Activated naive CD4-positive, alpha-beta T cell treated with anti-CD3 and anti-CD28 coated beads for 36 hours (primary cell): ENCODE measurements around the gene SFT2D1. TPM values are rescaled to one million over a fixed set of nuclear protein-coding genes. Genes with fewer than 3 reads are reported as not detected.
"Not testable (repeated sequence)": the region's sequence is repeated elsewhere in the genome, so short reads cannot be mapped to it uniquely, and the experiment has no call there.

Experiments used
- CTCF ChIA-PET: fragments of 350-600 bp; sonication (Branson Sonifier 250); formaldehyde crosslinking; loops from one replicate; lab custom pipeline; 2021; ENCODE audit warnings: antibody characterized with exemption; lab: Charles Lee
- DNase-seq: peaks from one replicate; pipeline ENCODE4 v3.0.0-alpha.2; 2020
- H3K27ac Mint-ChIP-seq: one replicate; pipeline ENCODE4 v1.8.0; 2021; ENCODE audit warnings: mild to moderate bottlenecking, mixed read lengths
- H3K27me3 Mint-ChIP-seq: one replicate; pipeline ENCODE4 v1.8.0; 2021; ENCODE audit warnings: low read depth, mixed read lengths
- H3K36me3 Mint-ChIP-seq: one replicate; pipeline ENCODE4 v1.8.0; 2021; ENCODE audit warnings: low read depth, mixed read lengths
- H3K4me1 Mint-ChIP-seq: one replicate; pipeline ENCODE4 v1.8.0; 2021; ENCODE audit warnings: low read depth, mixed read lengths
- H3K4me3 Mint-ChIP-seq: one replicate; pipeline ENCODE4 v1.8.0; 2021; ENCODE audit warnings: mild to moderate bottlenecking, moderate library complexity, mixed read lengths
- H3K9me3 Mint-ChIP-seq: one replicate; pipeline ENCODE4 v1.8.0; 2021; ENCODE audit warnings: mixed read lengths
- intact Hi-C: fragments of 100-400 bp; cut with micrococcal nuclease; formaldehyde crosslinking; loops from one replicate; pipeline ENCODE4 v1.15.1; 2023
- total RNA-seq, 2 experiments: library from RNA; stranded (reverse); gene quantifications; one replicate each; pipeline ENCODE4 v1.2.3, GENCODE V29; 2021

Gene SFT2D1
- total RNA-seq, 2 experiments from 2014 or later, result 53.1 to 53.3 TPM

- no peak for DNase-seq
- no peaks in the 10 kb centered on the region for H3K9me3 Mint-ChIP-seq
- peak overlapping the region; percentile 50 for H3K27ac Mint-ChIP-seq
- H3K27me3 Mint-ChIP-seq, result no peaks in the 10 kb centered on the region
- H3K36me3 Mint-ChIP-seq, result no peaks in the 10 kb centered on the region
- H3K4me3 Mint-ChIP-seq, result peak overlapping the region; percentile 85
- CTCF ChIA-PET, result interaction anchor here (0.7 to 2.4 kb wide), 22 partner anchors 19 to 341 kb away, joined by 3 to 17 read pairs (median 4); partner anchors contain the start of gene PRR18
- peaks cover 5% of the 10 kb centered on the region for H3K4me1 Mint-ChIP-seq
- intact Hi-C loops, result loop anchor here (1.0 to 10.0 kb wide), 2 partner anchors 68 to 217 kb away; partner anchors contain the start of gene TBXT
Observed at GRCh38 chr6:166381381-166381732, 39.0 kb upstream of the SFT2D1 start.

GRCh38 chr6:166379800-166380199, 37.5 kb upstream of the SFT2D1 start:
- no peak for DNase-seq
- Mint-ChIP-seq H3K27ac (no peak overlapping the region), H3K9me3 (no peaks in the 10 kb centered on the region), H3K4me1 (peaks cover 5% of the 10 kb centered on the region), H3K4me3 (no peak overlapping the region), H3K27me3 (no peaks in the 10 kb centered on the region), H3K36me3 (no peaks in the 10 kb centered on the region)
- CTCF ChIA-PET, result interaction anchor here (1.9 to 3.0 kb wide), 3 partner anchors 21 to 105 kb away, joined by 8 to 17 read pairs (median 14); no protein-coding TSS in a partner anchor
- intact Hi-C loops, result loop anchor here (10.0 kb wide), 1 partner anchor 215 kb away; the partner anchor contains the start of gene TBXT

- H3K4me3 Mint-ChIP-seq, result no peak overlapping the region
- H3K4me1 Mint-ChIP-seq, result peaks cover 3% of the 10 kb centered on the region
- CTCF ChIA-PET, result interaction anchor here (1.8 to 3.0 kb wide), 3 partner anchors 22 to 104 kb away, joined by 8 to 14 read pairs (median 13); no protein-coding TSS in a partner anchor
- no peak for DNase-seq
- intact Hi-C loops, result no loop called here
- H3K36me3 Mint-ChIP-seq, result no peaks in the 10 kb centered on the region
- H3K27me3 Mint-ChIP-seq, result no peaks in the 10 kb centered on the region
- H3K27ac Mint-ChIP-seq, result no peak overlapping the region
- H3K9me3 Mint-ChIP-seq, result no peaks in the 10 kb centered on the region
Observed at GRCh38 chr6:166379103-166379586, 36.8 kb upstream of the SFT2D1 start.

- no peaks in the 10 kb centered on the region for H3K27me3 Mint-ChIP-seq
- no peaks in the 10 kb centered on the region for H3K9me3 Mint-ChIP-seq
- H3K36me3 Mint-ChIP-seq, result no peaks in the 10 kb centered on the region
- no peak overlapping the region for H3K27ac Mint-ChIP-seq
- intact Hi-C loops, result no loop called here
- peaks cover 3% of the 10 kb centered on the region for H3K4me1 Mint-ChIP-seq
- no peak overlapping the region for H3K4me3 Mint-ChIP-seq
- DNase-seq, result no peak
- CTCF ChIA-PET, result interaction anchor here (0.9 to 3.0 kb wide), 4 partner anchors 23 to 68 kb away, joined by 3 to 14 read pairs (median 8); no protein-coding TSS in a partner anchor
Observed at GRCh38 chr6:166377721-166378120, 35.4 kb upstream of the SFT2D1 start.

- no peaks in the 10 kb centered on the region for H3K4me1 Mint-ChIP-seq
Observed at GRCh38 chr6:166375013-166375412, 32.7 kb upstream of the SFT2D1 start.

GRCh38 chr6:166370489-166370888, 28.1 kb upstream of the SFT2D1 start:
- no peak for DNase-seq
- H3K36me3 Mint-ChIP-seq, result peaks cover 5% of the 10 kb centered on the region
- H3K4me3 Mint-ChIP-seq, result no peak overlapping the region
- intact Hi-C loops, result no loop called here
- H3K27me3 Mint-ChIP-seq, result no peaks in the 10 kb centered on the region
- H3K4me1 Mint-ChIP-seq, result no peaks in the 10 kb centered on the region
- CTCF ChIA-PET, result no interaction called here
- no peaks in the 10 kb centered on the region for H3K9me3 Mint-ChIP-seq
- H3K27ac Mint-ChIP-seq, result no peak overlapping the region

More at GRCh38 chr6:166375013-166375412, 32.7 kb upstream of the SFT2D1 start:
- no peaks in the 10 kb centered on the region for H3K27me3 Mint-ChIP-seq
- no peak overlapping the region for H3K4me3 Mint-ChIP-seq
- intact Hi-C loops, result no loop called here
- H3K9me3 Mint-ChIP-seq, result no peaks in the 10 kb centered on the region
- CTCF ChIA-PET, result interaction anchor here (0.6 kb wide), 1 partner anchor 112 kb away, joined by 3 read pairs; no protein-coding TSS in a partner anchor
- no peaks in the 10 kb centered on the region for H3K36me3 Mint-ChIP-seq
- no peak overlapping the region for H3K27ac Mint-ChIP-seq
- no peak for DNase-seq

- H3K4me3 Mint-ChIP-seq, result no peak overlapping the region
- no peak overlapping the region for H3K27ac Mint-ChIP-seq
- H3K9me3 Mint-ChIP-seq, result no peaks in the 10 kb centered on the region
- CTCF ChIA-PET, result no interaction called here
- peaks cover 5% of the 10 kb centered on the region for H3K36me3 Mint-ChIP-seq
- H3K27me3 Mint-ChIP-seq, result no peaks in the 10 kb centered on the region
- DNase-seq, result no peak
- intact Hi-C loops, result no loop called here
- H3K4me1 Mint-ChIP-seq, result no peaks in the 10 kb centered on the region
Observed at GRCh38 chr6:166369782-166370181, 27.4 kb upstream of the SFT2D1 start.

GRCh38 chr6:166366921-166367320, 24.6 kb upstream of the SFT2D1 start:
- intact Hi-C loops, result no loop called here

GRCh38 chr6:166365806-166366205, 23.5 kb upstream of the SFT2D1 start:
- Mint-ChIP-seq H3K4me1 (no peaks in the 10 kb centered on the region), H3K27me3 (no peaks in the 10 kb centered on the region), H3K4me3 (no peak overlapping the region), H3K36me3 (peaks cover 18% of the 10 kb centered on the region), H3K9me3 (no peaks in the 10 kb centered on the region), H3K27ac (no peak overlapping the region)
- DNase-seq, result no peak
- intact Hi-C loops, result no loop called here
- CTCF ChIA-PET, result interaction anchor here (1.0 kb wide), 1 partner anchor 55 kb away, joined by 3 read pairs; no protein-coding TSS in a partner anchor

More at GRCh38 chr6:166366921-166367320, 24.6 kb upstream of the SFT2D1 start:
- no peak for DNase-seq
- Mint-ChIP-seq H3K4me3 (no peak overlapping the region), H3K9me3 (no peaks in the 10 kb centered on the region), H3K4me1 (no peaks in the 10 kb centered on the region), H3K27ac (no peak overlapping the region), H3K27me3 (no peaks in the 10 kb centered on the region), H3K36me3 (peaks cover 17% of the 10 kb centered on the region)
- CTCF ChIA-PET, result no interaction called here

GRCh38 chr6:166365221-166365620, 22.9 kb upstream of the SFT2D1 start:
- H3K27ac Mint-ChIP-seq, result no peak overlapping the region
- DNase-seq, result no peak
- intact Hi-C loops, result no loop called here
- no peak overlapping the region for H3K4me3 Mint-ChIP-seq
- peaks cover 18% of the 10 kb centered on the region for H3K36me3 Mint-ChIP-seq
- CTCF ChIA-PET, result no interaction called here
- no peaks in the 10 kb centered on the region for H3K4me1 Mint-ChIP-seq
- H3K27me3 Mint-ChIP-seq, result no peaks in the 10 kb centered on the region
- no peaks in the 10 kb centered on the region for H3K9me3 Mint-ChIP-seq

GRCh38 chr6:166364456-166364855, 22.1 kb upstream of the SFT2D1 start:
- Mint-ChIP-seq H3K27me3 (no peaks in the 10 kb centered on the region), H3K4me3 (no peak overlapping the region), H3K36me3 (peaks cover 18% of the 10 kb centered on the region), H3K9me3 (no peaks in the 10 kb centered on the region), H3K4me1 (no peaks in the 10 kb centered on the region), H3K27ac (no peak overlapping the region)
- no peak for DNase-seq
- CTCF ChIA-PET, result no interaction called here
- intact Hi-C loops, result no loop called here

GRCh38 chr6:166362427-166362826, 20.1 kb upstream of the SFT2D1 start:
- H3K27ac Mint-ChIP-seq, H3K4me3 Mint-ChIP-seq, DNase-seq, CTCF ChIA-PET, H3K27me3 Mint-ChIP-seq, intact Hi-C loops, H3K4me1 Mint-ChIP-seq, H3K9me3 Mint-ChIP-seq: not testable (repeated sequence)
- H3K36me3 Mint-ChIP-seq, result peaks cover 17% of the 10 kb centered on the region

- Mint-ChIP-seq H3K4me1 (no peaks in the 10 kb centered on the region), H3K27me3 (peaks cover 7% of the 10 kb centered on the region), H3K4me3 (no peak overlapping the region), H3K36me3 (peaks cover 17% of the 10 kb centered on the region), H3K9me3 (peaks cover 3% of the 10 kb centered on the region), H3K27ac (no peak overlapping the region)
- no peak for DNase-seq
- intact Hi-C loops, result no loop called here
- CTCF ChIA-PET, result no interaction called here
Observed at GRCh38 chr6:166361077-166361429, 18.7 kb upstream of the SFT2D1 start.
